ENCODE data around the gene IL10RB. TPM values are rescaled to one million over a fixed set of nuclear protein-coding genes. Genes with fewer than 3 reads are reported as not detected.
A peak's percentile ranks its signal among the peaks of the same experiment; 100 is the strongest.

IL10RB gene
- total and polyA plus RNA-seq, 2 of the 13 experiments (the other 11 are each of a cell fraction or from before 2014, with no cell fraction given) = 17.4 to 18.2 TPM

DNA sequence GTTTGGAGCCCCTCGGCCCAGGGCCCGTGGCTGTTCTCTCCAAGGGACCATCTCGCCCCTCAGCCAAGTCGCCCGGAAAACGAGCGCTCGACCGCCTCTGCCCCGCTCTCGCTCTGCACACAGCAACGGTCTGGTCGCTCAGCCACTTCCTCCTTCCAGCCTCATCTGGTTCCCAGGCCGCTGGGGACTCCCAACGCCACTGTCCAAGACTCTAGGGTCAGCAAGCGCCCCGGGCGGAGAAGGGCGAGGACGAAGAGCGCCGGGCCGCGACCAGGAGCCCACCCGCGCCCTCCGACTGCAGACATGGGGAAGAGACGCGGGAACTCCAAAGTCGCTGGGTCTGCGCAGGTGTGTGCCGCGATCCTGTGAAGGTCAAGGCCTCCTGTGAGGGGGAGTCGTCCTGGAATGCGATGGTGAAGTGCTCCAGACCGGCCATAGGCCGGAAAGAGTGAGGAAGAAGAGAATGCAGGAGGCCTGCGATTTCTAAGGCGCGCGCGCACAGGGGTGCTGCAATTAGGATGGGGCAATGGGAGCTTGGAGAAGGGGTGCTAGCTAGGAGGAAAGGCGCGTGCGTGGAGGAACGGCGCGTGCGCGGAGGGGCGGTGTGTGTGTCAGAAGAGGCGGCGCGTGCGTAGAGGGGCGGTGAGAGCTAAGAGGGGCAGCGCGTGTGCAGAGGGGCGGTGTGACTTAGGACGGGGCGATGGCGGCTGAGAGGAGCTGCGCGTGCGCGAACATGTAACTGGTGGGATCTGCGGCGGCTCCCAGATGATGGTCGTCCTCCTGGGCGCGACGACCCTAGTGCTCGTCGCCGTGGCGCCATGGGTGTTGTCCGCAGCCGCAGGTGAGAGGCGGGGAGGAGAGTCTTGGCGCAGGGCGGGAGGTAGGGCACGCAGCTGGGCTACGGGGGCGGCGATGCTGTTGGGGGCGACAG is 58.4 kb downstream of the IL10RB start, which contains the start of gene IFNAR1 (continued):
- no peak for TF ChIP-seq CHD4 (IDR thresholded peaks at IDR 0.05; ENCODE audit: borderline replicate concordance, low read length)
- TF ChIP-seq ZNF788 (CRISPR knock-in tag; IDR thresholded peaks at IDR 0.05; ENCODE audit: borderline replicate concordance) = no peak; the same call in 1 of the 2 replicates
- 0 out of 2 replicates have a peak, but pooled peaks have one; percentile 69 for TF ChIP-seq ZNF136 (CRISPR knock-in tag; IDR thresholded peaks at IDR 0.05; ENCODE audit: low read depth)
- TF ChIP-seq ZNF674 (CRISPR knock-in tag; IDR thresholded peaks at IDR 0.05; ENCODE audit: low read depth) = peak; percentile 90; the same call in 1 of the 2 replicates
- peak; percentile 25 for TF ChIP-seq HDAC2 (CRISPR knock-in tag; IDR thresholded peaks at IDR 0.05)
- peak; percentile 4; the same call in 1 of the 2 replicates for TF ChIP-seq ZNF281 (CRISPR knock-in tag; IDR thresholded peaks at IDR 0.05; ENCODE audit: borderline replicate concordance)
- TF ChIP-seq ATM (IDR thresholded peaks at IDR 0.05; ENCODE audit: borderline replicate concordance) = no peak
- no peak for TF ChIP-seq BCLAF1 (IDR thresholded peaks at IDR 0.05)
- no peak; the same call in 1 of the 2 replicates for TF ChIP-seq ZNF564 (CRISPR knock-in tag; IDR thresholded peaks at IDR 0.05)
- TF ChIP-seq, protein P1, sequence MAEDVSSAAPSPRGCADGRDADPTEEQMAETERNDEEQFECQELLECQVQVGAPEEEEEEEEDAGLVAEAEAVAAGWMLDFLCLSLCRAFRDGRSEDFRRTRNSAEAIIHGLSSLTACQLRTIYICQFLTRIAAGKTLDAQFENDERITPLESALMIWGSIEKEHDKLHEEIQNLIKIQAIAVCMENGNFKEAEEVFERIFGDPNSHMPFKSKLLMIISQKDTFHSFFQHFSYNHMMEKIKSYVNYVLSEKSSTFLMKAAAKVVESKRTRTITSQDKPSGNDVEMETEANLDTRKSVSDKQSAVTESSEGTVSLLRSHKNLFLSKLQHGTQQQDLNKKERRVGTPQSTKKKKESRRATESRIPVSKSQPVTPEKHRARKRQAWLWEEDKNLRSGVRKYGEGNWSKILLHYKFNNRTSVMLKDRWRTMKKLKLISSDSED (CRISPR knock-in tag; IDR thresholded peaks at IDR 0.05) = peak; percentile 48; the same call in 1 of the 2 replicates
- TF ChIP-seq, protein P2, sequence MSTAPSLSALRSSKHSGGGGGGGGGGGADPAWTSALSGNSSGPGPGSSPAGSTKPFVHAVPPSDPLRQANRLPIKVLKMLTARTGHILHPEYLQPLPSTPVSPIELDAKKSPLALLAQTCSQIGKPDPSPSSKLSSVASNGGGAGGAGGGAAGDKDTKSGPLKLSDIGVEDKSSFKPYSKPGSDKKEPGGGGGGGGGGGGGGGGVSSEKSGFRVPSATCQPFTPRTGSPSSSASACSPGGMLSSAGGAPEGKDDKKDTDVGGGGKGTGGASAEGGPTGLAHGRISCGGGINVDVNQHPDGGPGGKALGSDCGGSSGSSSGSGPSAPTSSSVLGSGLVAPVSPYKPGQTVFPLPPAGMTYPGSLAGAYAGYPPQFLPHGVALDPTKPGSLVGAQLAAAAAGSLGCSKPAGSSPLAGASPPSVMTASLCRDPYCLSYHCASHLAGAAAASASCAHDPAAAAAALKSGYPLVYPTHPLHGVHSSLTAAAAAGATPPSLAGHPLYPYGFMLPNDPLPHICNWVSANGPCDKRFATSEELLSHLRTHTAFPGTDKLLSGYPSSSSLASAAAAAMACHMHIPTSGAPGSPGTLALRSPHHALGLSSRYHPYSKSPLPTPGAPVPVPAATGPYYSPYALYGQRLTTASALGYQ (CRISPR knock-in tag; IDR thresholded peaks at IDR 0.05) = no peak
- TF ChIP-seq PRMT3 (CRISPR knock-in tag; IDR thresholded peaks at IDR 0.05; ENCODE audit: borderline replicate concordance, low read depth) = no peak
- no peak for TF ChIP-seq ZBTB44 (CRISPR knock-in tag; IDR thresholded peaks at IDR 0.05)
